ENCODE data around the gene GATA2. TPM values are rescaled to one million over a fixed set of nuclear protein-coding genes. Genes with fewer than 3 reads are reported as not detected.

Gene GATA2
- total RNA-seq, 1 donor from 2014 or later = 3.3 TPM

DNA sequence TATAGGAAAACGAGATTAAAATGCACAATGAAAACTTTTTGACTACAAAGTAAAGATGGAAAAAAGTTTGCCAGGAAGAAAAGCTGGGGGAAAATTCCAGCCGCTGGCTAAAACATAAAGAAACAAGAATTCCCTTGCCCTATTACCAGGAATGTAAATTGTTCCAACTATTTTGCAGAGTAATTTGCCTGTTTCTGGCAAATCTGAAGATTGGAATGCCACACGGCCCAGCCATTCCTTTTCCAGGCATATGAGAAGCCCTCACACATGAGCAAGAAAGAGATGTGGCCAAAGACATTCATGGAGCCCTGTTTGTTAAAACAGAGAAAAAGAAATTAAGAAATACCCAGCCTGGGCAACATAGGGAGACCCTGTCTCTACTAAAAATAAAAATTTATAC, 8.4 kb upstream of the GATA2 start:
- DNase-seq = no peak

- DNase-seq = no peak
Measured at GRCh38 chr3:128500556-128500955, 7.6 kb upstream of the GATA2 start.

DNA sequence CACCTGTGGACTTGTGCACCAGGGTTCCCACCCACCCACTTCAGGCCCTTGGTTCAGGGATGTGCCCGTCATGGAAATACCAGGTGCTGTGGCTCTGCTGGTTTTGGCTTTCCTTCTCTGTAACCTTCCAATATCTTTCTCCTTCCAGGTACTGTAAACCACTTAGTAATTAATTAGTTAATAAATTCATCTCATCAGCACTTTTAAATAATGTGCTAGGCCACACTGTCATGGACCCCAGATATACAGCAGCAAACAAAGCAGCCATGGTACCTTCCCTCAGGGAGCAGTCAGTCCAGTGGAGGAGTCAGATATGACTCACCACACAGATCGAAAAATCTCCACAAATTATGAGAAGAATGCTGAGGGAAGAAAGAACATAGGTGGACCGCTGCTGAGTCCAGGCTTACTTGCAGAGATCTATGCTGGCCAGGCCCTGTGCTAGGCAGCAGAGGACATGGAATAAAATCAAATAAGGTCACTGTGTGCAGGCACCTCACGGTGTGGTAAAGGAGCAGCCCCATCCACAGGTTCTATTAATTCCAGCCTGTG, 6.8 kb upstream of the GATA2 start:
- DNase-seq = no peak

- DNase-seq = no peak
Measured at GRCh38 chr3:128498901-128499530, 6.0 kb upstream of the GATA2 start.

- DNase-seq = no peak
Measured at GRCh38 chr3:128498127-128498626, 5.2 kb upstream of the GATA2 start.

- DNase-seq = no peak
Measured at GRCh38 chr3:128497305-128498126, 4.5 kb upstream of the GATA2 start.

GRCh38 chr3:128496602-128497304, 3.8 kb upstream of the GATA2 start:
- DNase-seq = no peak

GRCh38 chr3:128496019-128496601, 3.1 kb upstream of the GATA2 start:
- no peak for DNase-seq

GRCh38 chr3:128495435-128495970, 2.5 kb upstream of the GATA2 start:
- DNase-seq = no peak

DNA sequence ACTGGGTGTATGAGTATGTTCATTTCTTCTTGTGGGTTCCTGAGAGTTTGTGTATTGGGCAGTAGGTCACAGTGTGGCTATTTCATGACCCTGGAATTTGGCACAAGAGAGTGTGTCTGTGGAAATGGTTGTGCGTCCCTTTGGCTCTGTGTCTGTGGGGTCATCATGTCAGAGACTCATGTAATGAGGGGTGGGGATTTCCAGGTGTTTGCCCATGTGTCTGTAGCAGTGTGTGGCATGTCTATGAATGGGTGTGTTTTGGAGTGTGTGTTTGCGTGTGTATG, 1.3 kb upstream of the GATA2 start:
- DNase-seq = no peak

GRCh38 chr3:128493570-128494366, 767 bp upstream of the GATA2 start:
- no peak for DNase-seq

DNA sequence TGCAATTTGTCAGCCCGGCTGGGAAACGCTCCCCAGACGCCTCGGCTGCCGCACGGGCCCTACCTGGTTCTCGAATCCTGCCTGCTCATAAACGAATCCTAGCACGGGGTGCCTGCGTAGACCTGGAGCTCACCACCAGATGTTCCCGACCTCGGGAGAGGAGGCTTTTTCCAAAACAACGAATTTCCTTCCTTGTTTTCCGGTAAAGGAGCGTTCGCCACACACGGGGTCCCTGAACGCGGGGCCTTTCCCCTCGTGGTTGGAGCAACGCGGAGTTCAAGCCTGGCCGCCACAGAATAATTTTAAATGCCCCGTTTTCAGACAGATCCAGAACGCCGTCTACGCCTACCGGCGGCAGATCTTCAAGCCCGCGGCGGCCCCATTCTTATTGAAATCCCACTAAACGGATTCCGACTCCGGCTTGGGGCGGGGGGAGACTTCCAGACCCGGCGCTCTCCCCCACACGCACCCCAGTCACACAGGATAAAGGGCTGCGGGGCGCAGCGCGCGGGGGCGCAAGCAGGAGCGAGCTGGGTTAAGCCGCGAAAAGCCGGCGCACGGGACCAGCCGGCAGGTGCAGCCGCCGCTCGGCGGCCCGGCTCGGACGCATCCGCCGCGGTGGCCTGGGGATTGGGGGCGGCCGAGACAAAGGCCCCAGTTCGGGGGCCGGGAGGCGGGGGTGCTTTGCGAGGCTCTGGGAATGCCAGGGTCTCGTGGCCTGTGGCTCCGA, 895 bp downstream of the GATA2 start:
- no peak for DNase-seq

DNA sequence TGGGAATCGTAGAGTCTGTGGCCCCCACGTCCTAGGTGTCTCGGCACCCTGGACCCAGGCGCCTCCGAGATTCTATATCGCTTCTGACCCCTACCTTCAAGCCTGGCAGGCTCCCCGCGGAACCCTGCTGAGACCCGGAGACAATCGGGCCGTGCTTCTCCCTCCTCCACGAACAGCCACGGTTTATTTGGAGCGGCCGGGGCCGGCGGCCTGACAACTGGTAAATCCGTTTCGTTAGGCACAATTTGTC, 1.4 kb downstream of the GATA2 start:
- no peak for DNase-seq

- no peak for DNase-seq
Measured at GRCh38 chr3:128490915-128491690, 1.9 kb downstream of the GATA2 start.

DNA sequence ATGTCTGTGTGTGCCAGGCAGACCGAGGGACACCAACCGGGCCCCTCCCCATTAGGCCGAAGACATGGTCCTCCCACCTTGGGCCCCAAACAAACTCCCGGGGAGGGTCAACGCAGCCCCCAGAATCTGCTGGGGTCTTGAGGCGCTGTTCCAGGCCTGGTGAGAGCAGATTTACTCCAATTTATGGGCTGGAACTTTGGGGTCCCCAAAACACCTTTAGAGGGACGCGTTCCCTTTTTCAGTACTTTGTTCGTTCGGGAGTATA, 2.4 kb downstream of the GATA2 start:
- DNase-seq = no peak

GRCh38 chr3:128489927-128490649, 2.9 kb downstream of the GATA2 start:
- DNase-seq = no peak

GRCh38 chr3:128489674-128489926, 3.4 kb downstream of the GATA2 start:
- DNase-seq = no peak

DNA sequence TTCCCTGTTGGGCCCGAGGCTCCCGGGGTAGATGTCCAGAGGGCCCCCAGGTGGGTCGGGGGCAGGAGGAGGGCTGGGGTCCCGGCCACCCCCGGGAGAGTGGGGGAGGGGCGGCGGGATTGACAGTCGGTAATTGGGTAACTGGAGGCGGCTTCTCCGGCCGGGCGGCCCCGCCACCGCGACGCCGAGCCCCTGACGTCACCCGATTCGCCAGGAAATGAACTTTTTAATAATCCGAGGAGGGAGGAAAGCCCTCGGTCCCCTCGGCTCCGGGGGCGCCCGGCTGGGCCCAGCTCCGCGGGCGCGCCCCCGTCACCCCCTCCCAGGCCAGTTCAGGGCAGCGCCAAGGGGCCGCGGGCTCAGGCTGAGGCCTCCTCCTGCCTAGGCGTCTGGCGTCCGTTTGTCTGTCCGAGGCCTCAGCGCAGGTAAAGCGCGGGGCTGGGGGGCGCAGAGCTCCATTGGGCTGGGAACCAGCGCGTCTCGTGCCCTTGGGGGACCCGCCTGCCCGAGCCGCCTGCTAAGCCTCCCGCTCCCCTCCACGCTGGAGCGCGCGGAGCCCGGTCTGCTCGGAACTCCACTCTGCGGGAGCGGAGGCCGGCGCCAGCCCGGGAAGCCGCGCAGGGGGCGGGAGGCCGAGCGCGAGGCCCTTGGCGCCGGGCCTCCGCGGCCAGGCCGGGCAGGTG, 3.9 kb downstream of the GATA2 start:
- no peak for DNase-seq

- no peak for DNase-seq
Measured at GRCh38 chr3:128488636-128488990, 4.4 kb downstream of the GATA2 start.

All from skin of body (tissue), 2 donors.